Stimulated activated CD4-positive, alpha-beta T cell treated with anti-CD3 and anti-CD28 coated beads, Interleukin-12 subunit alpha, Interleukin-12 subunit beta, amount 100 ng/mL, for 24 hours (primary cell): ENCODE data around the gene CEACAM16.

Source experiments
- DNase-seq, 2 experiments: peaks; one replicate each; pipeline ENCODE4 v3.0.0-alpha.2; 2020; ENCODE audit warnings: low read depth in 2 of 2

CEACAM16 gene

DNA sequence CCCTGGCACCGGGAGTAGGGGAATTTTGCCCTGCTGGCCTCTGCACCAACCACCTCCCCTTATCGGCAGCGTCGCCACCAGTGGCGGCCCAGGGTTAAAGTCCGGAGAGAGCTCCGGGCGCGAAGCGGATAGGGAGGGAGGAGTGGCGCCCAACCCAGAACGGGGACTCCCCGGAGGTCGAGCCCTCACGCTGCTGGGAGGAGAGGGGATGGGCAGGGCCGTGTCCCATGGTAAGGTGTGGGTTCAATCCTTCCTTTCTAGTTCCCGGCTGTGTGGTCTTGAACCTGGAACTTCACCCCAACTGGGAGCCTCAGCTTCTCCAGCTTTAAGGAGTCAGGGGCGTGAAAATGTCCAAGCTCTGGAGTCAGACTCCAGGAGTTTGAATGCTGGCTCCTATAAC lies 26.3 kb downstream of the CEACAM16 start:
- DNase-seq, result no peak

DNA sequence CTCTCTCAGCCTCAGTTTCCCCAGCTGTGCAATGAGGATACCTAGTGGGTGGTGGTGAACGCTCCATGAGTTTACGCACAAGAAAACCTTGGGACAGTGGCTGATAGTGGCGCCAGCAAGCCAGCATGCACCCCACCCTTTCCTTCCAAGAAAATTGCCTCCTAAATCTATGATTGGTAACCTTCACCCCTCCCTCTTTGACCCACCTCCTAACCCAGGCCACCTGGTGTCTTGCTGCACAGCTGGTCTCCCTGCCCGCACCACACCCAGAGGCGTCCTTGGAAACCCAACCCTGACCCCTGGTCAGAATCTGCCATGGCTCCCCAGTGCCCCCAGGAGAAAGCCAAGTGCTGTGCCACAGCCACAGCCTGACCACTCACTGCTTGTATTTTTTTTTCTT lies 26.7 kb downstream of the CEACAM16 start:
- DNase-seq, result no peak

- DNase-seq, result no peak
Measured at GRCh38 chr19:44726465-44726864, 27.5 kb downstream of the CEACAM16 start.

- DNase-seq, result no peak
Measured at GRCh38 chr19:44728178-44728577, 29.2 kb downstream of the CEACAM16 start.

- DNase-seq, result no peak
Measured at GRCh38 chr19:44729516-44730033, 30.6 kb downstream of the CEACAM16 start.

DNA sequence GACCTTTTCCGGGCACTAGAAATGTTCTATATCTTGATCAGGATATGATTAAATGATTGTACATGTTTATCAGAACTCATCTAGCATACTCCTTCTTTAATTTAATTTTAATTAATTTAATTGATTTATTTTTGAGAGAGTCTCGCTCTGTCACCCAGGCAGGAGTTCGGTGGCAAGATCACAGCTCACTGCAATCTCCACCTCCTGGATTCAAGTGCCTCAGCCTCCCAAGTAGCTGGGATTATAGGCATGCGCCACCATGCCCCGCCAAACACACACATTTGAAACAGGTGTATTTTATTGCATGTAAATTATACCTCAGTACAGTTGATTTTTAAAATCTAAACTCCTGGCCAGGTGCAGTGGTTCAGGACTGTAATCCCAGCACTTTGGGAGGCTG lies 32.1 kb downstream of the CEACAM16 start:
- DNase-seq, result no peak

- DNase-seq, result no peak
Measured at GRCh38 chr19:44731622-44732021, 32.7 kb downstream of the CEACAM16 start.

DNA sequence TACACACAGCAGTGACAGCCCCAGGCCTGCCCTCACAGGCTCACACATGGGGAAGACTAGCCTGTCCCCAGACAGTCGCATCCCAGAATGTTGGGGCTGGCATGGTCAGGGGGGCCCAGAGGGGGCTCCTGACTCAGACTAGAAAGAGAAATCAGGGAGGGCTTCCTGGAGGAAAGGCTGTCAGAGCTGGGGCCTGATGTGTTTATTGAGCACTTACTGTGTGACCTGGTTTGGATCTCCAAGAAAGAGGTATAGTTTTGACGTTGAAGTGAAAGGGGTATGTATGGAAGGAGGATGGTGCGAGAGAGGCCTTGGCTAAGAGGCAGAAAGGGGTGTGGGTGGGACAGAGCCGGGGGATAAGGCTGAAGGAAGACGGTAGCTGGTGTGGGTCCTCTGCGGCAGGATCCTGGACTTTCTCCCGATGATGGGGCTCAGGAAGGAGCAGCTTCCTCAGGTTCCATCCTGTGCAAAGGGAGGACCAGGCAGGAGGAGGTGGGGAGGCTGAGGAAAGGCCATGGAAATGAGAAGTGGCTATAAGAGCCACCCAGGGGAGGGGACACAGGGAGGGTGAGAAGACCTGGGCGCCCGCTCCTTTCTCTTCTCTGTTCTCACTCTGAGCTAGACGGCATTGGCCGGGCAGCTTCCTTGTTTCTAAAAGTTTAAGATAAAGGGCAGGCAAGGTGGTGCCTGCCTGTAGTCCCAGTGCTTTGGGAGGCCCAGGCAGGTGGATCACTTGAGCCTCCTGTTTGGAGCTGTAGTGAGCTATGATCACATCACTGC lies 33.5 kb downstream of the CEACAM16 start:
- DNase-seq, result no peak

GRCh38 chr19:44734357-44734756 lies 35.4 kb downstream of the CEACAM16 start:
- DNase-seq, result no peak

DNA sequence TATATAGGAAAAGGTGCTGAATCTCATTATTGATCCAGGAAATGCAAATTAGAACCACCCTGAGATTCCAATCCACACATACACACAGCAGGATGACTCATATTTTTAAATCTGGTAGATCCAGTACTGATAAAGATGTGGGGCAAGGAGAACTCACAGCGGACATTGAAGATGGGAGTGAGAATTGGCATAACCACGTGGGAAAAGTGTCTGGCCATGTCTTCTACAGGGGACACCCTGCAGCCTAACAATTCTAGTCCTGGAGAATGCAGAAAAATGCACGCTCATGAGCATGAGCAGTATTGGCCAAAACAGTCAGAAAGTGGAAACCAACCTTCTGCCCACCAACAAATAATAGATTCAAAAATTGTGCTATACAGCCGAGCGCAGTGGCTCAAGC lies 36.1 kb downstream of the CEACAM16 start:
- no peak for DNase-seq

- DNase-seq, result no peak
Measured at GRCh38 chr19:44737238-44738071, 38.5 kb downstream of the CEACAM16 start.

GRCh38 chr19:44738136-44738535 lies 39.2 kb downstream of the CEACAM16 start:
- no peak for DNase-seq

DNA sequence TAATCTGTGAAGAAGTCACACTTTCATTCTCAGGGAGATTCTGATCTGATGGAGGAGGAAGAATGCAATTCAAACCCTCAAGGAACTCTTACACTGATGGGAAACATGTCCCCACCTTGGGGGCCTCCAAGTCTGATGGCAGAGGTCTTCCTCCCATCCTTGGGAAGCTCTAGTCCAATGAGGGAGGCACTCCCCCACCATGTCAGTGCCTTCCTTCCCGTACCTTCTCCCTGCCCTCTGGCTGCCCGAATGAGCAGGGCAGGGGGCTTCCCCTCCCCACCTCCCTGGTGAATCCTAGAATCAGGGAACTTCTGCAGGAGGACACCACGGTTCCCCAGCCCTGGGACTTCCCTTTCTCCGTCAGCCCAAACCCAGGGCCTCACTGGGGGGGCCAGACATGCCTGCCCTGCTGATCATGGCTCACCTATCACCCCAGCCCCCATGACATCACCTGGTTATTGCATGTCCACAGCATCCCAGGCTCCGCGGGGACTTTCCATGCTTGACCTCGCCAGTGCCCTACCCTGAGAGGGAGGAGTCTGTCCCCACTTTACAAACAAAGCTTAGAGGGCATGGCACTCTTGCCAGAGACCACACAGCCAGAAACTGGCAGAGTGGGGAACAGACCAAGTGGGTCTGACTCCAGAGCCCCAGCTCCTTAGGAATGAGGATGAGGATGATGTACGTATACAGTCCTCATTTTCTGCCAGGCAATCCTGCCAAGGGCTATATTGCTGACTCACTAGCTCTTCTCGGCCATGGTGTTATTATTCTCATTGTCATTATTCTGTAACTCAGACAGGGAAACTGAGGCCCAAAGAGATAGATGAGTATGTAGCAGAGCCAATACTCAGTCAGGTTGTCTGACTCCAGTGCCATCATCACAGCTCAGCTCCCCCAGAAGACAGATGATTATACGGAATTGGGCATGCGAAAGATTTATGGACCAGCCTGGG lies 39.9 kb downstream of the CEACAM16 start:
- no peak for DNase-seq

- no peak for DNase-seq
Measured at GRCh38 chr19:44740351-44740824, 41.4 kb downstream of the CEACAM16 start.

DNA sequence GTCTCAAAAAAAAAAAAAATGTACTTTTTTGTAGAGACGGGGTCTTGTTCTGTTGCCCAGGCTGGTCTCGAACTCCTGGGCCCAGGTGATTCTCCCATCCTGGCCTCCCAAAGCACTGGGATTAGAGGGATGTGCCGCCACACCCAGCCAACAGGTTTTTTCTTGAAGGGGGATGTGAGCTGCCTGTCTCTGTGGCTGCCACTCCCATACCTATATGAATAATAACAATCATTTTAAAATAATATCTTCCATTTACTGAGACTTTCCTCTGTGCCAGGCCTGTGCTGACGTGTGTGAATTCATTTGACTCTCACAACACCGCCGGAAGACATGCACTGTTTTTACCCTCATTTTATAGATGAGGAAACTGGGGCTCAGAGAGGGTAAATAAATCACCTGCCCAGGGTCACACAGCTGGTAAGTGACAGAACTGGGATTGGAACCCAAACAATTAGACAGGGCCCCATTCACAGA lies 42.3 kb downstream of the CEACAM16 start:
- no peak for DNase-seq

GRCh38 chr19:44741841-44742329 lies 42.9 kb downstream of the CEACAM16 start:
- DNase-seq, result no peak

DNA sequence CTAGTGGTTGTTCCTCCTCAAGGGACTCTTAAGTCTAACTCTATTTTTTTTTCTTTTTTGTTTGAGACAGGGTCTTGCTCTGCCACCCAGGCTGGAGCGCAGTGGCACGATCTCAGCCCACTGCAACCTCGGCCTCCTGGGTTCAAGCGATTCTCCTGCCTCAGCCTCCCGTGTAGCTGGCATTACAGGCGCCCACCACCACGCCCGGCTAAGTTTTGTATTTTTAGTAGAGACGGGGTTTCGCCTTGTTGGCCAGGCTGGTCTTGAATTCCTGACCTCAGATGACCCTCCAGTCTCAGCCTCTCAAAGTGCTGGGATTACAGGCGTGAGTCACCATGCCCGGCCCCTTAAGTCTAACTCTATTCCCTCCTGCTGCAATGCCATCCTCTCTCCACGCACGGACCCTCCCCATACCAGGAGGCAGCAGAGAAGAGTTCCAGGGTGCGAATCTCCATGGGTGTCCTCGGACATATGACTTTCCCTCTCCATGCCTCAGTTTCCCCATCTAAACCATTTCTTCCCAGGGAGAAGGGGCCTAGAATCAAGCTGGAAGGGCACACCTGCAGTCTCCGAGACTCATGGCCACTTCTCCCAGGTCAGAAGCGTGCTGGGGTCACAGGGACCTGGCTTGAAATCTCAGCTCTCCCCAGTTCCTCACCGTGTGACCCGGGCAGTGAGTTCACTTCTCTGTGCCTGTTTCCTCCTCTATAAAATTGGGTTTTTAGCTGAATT lies 43.5 kb downstream of the CEACAM16 start:
- no peak for DNase-seq

DNA sequence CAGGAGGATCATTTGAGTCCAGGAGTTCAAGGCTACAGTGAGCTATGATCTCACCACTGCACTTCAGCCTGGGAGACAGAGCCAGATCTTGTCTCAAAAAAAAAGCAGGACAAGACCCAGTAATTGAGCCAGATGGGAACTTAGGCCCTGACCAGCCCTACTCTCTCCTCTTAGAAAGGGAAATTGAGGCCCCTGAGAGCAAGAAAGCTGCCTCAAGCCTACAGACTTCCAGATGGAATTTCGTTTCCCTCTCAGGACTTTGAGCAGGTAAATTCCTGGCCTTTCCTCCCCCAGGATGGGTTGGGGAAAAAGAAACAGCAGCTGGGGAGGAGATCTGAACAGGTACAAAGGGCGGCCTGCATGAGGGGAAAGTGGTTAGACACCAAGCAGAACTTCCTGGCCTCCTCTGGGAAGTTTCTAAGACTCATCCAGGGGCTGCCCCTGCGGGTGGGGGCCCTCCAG lies 46.0 kb downstream of the CEACAM16 start:
- DNase-seq, result no peak

- no peak for DNase-seq
Measured at GRCh38 chr19:44745341-44745831, 46.4 kb downstream of the CEACAM16 start.

GRCh38 chr19:44745887-44746600 lies 47.1 kb downstream of the CEACAM16 start:
- no peak for DNase-seq
